IMR-90 (cell line): ENCODE data around the gene CCNDBP1.

ENCODE experiments used
- BHLHE40 ChIP-seq: fragments of 150-350 bp; IDR thresholded peaks from 2 replicates; pipeline ENCODE4 v1.6.1; 2016; ENCODE audit warnings: mild to moderate bottlenecking, low read depth, low read length
- CEBPB ChIP-seq: IDR thresholded peaks from 2 replicates; pipeline ENCODE4 v1.6.1; 2012; ENCODE audit warnings: low read depth, low read length, improper control_type of control experiment
- CHD1 ChIP-seq: IDR thresholded peaks from 2 replicates; pipeline ENCODE4 v1.6.1; 2012; ENCODE audit warnings: low read depth, low read length, improper control_type of control experiment
- CTCF ChIP-seq: conservative IDR thresholded peaks from 2 replicates; pipeline ENCODE4 v1.5.1; 2012; ENCODE audit warnings: mild to moderate bottlenecking, low read depth, low read length, improper control_type of control experiment
- ELK1 ChIP-seq: fragments of 150-350 bp; IDR thresholded peaks from 2 replicates; pipeline ENCODE4 v1.6.1; 2016; ENCODE audit warnings: low read depth, mild to moderate bottlenecking, low read length, moderate library complexity, borderline replicate concordance
- MAFK ChIP-seq: IDR thresholded peaks from 2 replicates; pipeline ENCODE4 v1.6.1; 2012; ENCODE audit warnings: low read depth, low read length, improper control_type of control experiment
- MAZ ChIP-seq: IDR thresholded peaks from 2 replicates; pipeline ENCODE4 v1.6.1; 2012; ENCODE audit warnings: low read depth, mild to moderate bottlenecking, low read length, improper control_type of control experiment, moderate library complexity, borderline replicate concordance
- MXI1 ChIP-seq: IDR thresholded peaks from 2 replicates; pipeline ENCODE4 v1.6.1; 2012; ENCODE audit warnings: low read depth, mild to moderate bottlenecking, low read length, moderate library complexity, borderline replicate concordance
- NFE2L2 ChIP-seq: fragments of 150-350 bp; IDR thresholded peaks from 2 replicates; pipeline ENCODE4 v1.6.1; 2016; ENCODE audit warnings: low read depth, mild to moderate bottlenecking, low read length
- POLR2A ChIP-seq: IDR thresholded peaks from 2 replicates; pipeline ENCODE4 v1.6.1; 2012; ENCODE audit warnings: mild to moderate bottlenecking, low read depth, low read length
- RAD21 ChIP-seq: IDR thresholded peaks from 2 replicates; pipeline ENCODE4 v1.6.1; 2012; ENCODE audit warnings: low read length, improper control_type of control experiment
- RFX5 ChIP-seq: IDR thresholded peaks from 2 replicates; pipeline ENCODE4 v1.8.0; 2012; ENCODE audit warnings: low read depth, mild to moderate bottlenecking, low read length, moderate library complexity
- SMC3 ChIP-seq: fragments of 150-350 bp; IDR thresholded peaks from 2 replicates; pipeline ENCODE4 v1.6.1; 2016; ENCODE audit warnings: low read depth, mild to moderate bottlenecking, antibody characterized with exemption, low read length, moderate library complexity
- USF2 ChIP-seq: fragments of 150-350 bp; IDR thresholded peaks from 2 replicates; pipeline ENCODE4 v1.6.1; 2017; ENCODE audit warnings: mild to moderate bottlenecking, antibody characterized with exemption, low read length, low read depth

- TF ChIP-seq POLR2A: no peak
- no peak for TF ChIP-seq CTCF
- no peak for TF ChIP-seq RAD21
- no peak for TF ChIP-seq USF2
- no peak for TF ChIP-seq RFX5
- TF ChIP-seq MAZ: no peak
- TF ChIP-seq MAFK: no peak
- TF ChIP-seq BHLHE40: no peak
- no peak for TF ChIP-seq CEBPB
- no peak for TF ChIP-seq NFE2L2
- no peak for TF ChIP-seq CHD1
- TF ChIP-seq SMC3: no peak
- no peak for TF ChIP-seq MXI1
- TF ChIP-seq ELK1: no peak
Observed at GRCh38 chr15:43232289-43232874, 47.2 kb downstream of the CCNDBP1 start.
